ENCODE measurements around the gene GPR173.

GPR173 gene, protein sequence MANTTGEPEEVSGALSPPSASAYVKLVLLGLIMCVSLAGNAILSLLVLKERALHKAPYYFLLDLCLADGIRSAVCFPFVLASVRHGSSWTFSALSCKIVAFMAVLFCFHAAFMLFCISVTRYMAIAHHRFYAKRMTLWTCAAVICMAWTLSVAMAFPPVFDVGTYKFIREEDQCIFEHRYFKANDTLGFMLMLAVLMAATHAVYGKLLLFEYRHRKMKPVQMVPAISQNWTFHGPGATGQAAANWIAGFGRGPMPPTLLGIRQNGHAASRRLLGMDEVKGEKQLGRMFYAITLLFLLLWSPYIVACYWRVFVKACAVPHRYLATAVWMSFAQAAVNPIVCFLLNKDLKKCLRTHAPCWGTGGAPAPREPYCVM

DNA sequence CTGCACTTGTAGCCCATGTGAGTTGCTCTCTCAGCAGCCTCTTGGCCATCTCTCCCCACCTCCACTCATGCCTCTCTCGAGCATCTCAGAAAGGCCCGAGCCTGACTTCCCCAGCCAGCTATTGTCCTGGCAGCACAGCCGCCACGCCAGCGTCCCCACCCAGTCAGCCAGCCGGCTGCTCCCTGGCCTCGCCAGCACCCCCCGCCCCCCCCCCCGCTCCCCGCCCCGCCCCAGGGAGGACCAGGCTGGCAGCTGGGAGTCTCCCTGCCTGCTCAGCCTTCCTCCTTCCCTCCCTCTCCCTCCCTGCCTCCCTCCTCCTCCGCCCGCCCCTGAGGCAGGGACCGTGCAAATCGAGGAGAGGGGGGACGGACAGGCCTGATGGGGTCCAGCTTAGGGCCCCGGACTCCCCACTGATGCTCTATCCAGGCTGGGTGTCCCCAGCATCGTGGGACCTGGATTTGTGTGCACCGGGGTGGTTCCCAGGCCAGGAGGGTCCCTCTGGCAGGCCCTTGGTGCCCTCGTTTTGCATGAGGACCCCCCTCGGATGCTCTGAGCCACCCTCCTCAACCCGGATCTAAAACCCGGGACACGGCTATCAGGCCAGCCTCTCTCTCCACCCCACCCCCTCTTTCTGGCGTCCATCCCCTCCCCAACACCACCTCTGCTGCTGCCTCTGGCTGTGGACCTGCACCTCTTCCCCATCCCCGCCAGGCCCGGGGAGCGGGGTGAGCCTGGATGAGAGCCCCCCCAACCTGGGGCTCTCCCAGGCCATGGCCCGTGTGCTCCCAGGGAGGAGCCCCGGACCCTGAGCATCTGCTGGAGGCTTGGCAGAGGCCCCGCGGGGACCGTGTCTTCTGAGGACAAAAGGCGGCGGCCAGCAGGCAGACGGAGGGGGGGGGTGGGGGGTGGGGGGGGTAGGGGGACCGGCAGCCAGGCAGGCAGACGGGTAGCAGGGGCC, at the start of gene GPR173:
Gene GPR173, plus strand, starts transcription at position 621 of the 958 bp plus-strand sequence. CDS start 27,833 bp downstream, outside the sequence.
- peak; percentile 2 to 86 (median 66) for DNase-seq

DNA sequence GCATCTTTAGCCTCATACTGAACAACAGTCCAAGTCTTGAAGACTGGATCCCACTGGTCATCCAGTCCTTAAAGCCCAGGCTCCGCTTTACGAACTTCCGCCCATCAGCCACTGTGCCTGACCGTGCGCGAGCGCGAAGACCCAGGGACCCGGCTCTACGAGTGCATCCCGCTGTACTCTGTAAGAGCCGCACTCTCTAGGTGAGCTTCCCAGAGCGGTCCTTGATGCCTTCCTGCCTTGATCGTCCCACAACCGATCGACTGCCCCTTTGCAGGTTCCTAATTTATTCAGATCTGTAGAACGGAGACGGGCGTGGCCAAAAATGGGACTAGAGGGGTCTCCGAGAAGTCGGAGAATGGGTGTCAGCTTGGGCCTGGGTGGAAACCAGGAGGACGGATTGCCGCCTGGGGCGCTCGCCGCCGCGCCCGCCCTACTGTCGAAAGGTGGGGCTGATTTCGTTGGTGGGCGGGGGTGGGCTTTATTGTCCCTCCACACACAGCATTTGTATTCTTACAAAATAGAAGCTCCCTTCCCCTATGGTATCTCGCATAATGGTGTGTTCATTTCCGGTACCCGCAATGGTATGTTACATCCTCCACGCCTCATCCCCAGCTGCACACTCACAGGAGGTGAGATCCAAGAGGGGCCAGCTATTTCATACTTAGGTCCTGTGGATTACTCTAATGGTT, 48.0 kb upstream of the GPR173 start:
- no peak for DNase-seq

DNA sequence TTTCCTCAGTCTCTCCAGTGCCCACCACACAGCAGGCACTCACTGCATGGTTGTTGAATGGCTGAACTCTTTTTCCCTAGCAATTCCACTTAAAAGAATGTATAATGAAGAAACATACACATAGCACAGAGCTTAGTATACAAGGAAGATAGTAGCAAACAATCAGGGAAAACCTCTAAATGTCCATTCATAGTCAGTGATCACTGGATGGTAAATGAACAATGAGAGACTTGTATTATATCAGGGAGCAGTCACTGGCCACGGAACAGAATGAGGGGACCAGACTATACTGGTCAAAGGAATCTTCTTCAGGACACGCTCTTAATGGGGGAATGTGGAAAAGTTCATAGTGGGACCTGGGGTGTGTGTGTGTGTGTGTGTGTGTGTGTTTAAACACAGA, 46.6 kb upstream of the GPR173 start:
- no peak for DNase-seq

DNA sequence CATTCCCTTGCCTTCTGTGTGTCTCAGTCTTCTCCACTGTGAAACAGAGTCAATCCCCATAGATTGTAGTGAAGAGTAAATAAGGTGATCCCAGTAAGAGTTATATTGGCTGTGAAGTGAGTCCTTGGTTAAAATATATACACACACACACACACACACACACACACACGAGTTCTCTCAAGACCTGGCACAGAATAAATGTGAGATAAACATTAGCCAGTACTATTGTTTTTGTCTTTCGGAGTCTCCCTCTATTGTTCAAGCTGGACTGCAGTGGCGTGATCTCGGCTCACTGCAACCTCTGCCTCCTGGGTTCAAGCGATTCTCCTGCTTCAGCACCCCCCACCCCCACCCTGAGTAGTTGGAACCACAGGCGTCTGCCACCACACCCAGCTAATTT, 45.5 kb upstream of the GPR173 start:
- no peak for DNase-seq

DNA sequence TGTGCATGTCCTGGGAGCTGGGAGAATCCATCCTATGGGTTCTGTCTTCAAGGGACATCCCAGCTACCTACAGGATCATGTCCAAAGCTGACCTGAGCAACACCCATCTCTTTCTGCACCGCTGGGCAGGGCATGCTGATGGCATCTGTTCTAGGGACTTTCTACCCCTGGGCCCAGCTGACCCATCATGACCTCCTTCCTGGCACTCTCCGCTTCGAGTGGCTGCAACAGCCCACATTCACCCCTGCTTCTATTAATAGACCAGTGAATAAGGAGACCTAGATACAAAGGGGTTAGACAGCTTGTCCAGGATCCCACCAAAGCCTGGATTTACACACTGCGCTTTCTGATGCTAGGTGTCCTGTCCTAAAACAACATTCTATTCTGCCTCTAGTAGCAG, 44.6 kb upstream of the GPR173 start:
- DNase-seq, result no peak

DNA sequence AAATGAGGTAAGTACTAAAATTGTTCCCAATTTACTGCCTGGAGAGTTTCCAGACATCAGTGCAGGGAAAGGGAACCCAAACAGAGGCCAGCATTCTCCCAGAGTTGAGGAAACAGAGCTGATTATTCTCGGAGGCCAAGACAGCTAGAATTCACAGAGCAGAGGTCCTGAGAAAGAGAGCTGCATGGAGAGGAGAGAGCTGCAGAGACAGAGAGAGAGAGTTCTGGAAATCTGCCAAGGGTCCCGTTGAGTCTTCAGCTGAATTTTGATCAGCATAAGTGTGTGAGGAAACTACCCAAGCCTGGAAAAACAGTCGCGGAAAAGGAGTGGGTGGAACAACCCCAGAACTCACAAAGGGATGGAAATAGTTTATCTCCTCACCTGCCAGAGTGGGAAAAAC, 43.8 kb upstream of the GPR173 start:
- peak in 21 of 56 donors; percentile 1 to 33 (median 8) for DNase-seq

DNA sequence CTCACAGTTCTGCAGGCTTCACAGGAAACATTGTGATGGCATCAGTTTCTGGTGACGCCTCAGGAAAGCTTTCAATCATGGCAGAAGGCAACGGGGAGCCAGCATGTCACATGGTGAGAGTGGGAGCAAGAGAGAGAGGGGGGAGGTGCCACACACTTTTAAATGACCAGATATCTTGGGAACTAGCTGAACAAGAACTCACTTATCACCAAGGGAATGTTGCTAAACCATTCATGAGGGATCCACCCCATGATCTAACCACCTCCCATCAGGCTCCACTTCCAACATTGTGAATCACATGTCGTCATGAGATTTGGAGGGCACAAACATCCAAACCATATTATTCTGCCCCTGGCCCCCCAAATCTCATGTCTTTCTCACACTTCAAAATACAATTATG, 43.3 kb upstream of the GPR173 start:
- DNase-seq, result peak in 2 of 56 donors; percentile 0 to 3

DNA sequence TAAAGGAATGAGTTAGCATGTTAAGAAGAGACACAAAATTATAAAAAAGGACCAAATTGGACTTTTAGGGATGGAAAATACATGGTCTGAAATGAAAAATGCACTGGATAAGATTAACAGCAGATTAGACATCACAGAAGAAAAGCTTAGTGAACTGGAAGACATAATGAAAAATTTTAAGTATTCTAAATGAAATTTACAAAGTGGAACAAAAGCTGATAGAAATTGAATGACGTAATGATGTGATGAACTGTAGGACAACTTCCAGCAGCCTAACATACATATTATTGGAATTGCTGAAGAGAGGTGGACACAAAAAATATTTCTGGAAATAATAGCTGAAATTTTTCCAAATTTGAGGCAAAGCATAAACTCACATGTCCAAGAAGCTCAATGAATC, 39.6 kb upstream of the GPR173 start:
- no peak for DNase-seq

DNA sequence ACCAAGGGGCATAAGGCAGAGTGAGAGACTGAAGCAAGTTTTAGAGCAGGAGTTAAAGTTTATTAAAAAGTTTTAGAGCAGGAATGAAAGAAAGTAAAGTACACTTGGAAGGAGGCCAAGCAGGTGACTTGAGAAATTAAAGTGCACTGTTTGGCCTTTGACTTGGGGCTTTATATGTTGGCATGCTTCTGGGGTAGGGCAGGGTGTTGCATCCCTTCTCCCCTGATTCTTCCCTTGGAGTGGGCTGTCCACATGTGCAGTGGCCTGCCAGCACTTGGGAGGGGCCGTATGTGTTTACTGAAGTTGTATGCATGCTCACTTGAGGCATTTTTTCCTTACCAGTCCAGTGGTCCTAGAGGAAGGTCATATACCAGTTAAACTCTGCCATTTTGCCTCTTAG, 35.3 kb upstream of the GPR173 start:
- DNase-seq, result no peak

DNA sequence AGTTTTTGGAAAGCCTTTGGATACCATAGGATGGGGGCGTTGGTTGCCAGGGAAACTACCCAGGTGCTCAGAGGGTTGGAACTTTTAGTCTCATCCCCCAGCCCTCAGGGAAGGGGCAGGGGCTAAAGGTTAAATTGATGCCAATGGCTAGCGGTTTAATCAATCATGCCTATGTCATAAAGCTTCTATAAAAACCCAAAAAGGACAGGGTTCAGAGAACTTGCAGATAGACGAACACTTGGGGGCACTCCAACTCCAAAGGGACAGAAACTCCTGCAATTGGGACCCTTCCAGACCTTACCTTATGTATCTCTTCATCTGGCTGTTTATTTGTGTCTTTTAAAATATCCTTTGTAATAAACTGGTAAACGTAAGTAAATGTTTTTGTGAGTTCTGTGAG, 30.0 kb upstream of the GPR173 start:
- no peak for DNase-seq

DNA sequence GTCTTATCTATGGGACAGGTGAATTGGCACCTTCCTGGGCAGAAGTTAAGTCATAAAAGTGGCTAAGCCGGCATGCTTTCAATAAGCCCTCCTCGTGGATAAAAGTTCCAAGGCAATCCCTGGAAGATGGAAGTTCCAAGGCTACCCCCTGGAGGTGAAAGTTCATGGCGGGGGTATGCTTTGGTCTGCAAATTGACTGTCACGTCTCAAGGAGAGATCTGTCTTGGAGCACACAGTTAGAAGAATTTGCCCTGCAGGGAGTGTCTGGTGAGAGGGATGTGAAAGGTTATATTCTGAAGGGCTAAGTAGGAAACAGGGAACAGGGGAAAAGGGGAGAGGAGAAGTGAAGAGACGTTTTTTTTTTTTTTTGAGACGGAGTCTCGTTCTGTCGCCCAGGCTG, 26.2 kb upstream of the GPR173 start:
- DNase-seq, result no peak

DNA sequence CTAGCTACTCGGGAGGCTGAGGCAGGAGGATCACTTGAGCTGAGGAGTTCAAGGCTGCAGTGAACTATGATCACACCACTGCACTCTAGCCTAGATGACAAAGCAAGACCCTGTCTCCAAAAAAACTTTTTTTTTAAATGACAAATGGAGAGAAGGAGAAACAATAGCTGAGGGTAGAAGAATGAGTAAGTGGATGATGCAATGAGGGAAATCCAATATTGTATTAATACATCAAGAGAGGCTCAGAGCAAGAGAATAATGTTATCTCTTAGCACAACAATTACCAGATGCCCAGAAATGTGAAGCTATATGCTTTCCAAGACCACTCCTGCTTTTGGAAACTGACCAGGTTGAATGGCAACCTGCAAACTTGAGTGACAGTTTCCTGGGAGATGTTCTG, 19.9 kb upstream of the GPR173 start:
- no peak for DNase-seq

DNA sequence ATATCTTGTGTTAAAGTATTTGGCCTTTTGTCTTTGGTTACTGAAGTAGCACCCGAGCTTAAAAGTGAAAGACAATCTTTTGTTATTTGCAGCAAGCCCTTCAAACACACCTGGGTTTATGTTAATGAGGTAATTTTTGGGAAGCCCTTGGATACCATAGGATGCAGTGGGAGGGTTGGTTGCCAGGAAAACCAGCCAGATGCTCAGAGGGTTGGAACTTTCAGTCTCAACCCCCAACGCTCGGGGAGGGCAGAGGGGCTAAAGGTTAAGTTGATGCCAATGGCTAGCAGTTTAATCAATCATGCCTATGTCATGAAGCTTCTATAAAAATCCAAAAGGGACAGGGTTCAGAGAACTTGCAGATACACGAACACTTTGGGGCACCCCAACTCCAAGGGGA, 17.2 kb upstream of the GPR173 start:
- no peak for DNase-seq

DNA sequence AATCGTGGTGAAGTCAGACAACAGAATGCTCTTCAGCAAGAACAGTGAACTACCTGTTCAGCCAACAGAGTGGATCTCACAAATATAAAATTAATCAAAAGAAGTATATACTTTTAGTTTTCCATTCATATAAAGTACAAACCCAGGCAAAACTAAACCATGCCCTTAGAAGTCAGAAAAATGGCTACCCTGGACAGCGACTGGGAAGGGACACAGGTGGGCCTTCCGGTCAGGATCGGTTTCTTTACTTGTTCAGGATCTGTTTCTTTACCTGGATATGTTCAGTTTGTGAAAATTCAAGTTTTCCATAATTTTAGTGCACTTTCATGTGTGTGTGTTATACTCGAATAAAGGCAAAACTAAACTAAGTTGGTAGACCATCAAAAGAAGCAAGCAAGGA, 12.4 kb upstream of the GPR173 start:
- DNase-seq, result no peak

DNA sequence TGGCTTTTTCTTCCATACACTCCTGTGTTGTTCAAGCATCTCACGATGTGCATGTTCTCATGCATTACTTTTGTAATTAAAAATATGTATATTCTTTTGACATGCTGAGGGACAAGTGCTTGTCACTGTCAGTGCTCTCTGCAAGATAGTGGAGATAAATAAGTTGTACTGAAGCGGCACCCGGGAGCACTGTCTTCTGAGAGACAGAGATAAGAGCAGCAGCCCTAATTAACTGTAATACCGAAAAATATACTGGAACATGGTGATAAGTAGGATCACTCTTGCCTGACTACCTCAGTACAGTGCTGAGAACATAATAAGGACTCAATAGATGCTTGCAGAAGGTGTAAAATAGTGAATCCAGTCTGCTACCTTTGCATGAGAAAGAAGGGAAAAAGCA, 9.4 kb upstream of the GPR173 start:
- no peak for DNase-seq

DNA sequence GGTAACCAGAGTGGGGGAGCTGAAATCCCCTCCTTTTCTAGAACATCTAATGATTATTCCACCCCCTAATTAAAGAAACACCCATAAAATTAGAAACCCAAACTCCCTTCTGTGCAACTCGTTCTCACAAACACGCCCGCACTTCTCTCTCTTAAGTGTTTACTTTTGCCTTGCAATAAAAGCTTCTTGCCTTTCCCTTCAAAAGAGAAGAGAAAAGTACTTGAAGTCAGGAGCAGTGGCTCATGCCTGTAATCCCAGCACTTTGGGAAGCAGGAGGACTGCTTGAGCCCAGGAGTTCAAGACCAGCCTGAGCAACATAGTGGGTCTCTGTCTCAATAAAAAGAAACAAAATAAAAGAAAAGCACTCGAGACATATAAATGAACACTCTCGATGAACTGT, 3.6 kb upstream of the GPR173 start:
- no peak for DNase-seq

DNA sequence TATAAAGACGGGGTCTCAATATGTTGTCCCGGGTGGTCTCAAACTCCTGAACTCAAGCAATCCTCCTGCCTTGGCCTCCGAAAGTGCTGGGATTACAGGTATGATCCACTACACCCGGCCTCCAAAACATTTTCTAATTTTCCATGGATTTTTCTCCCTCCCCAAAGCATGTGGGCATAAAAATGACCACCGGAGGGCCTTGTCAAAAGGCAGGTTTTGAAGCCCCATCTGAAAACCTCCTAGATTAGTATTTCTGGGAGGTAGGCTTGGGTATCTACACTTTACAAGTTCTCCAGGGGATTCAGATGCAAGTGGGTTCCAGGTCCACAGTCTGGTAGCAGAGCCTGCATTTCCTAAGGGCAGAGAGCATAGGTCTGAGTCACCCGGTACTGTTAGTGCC, 1.4 kb upstream of the GPR173 start:
- no peak for DNase-seq

DNA sequence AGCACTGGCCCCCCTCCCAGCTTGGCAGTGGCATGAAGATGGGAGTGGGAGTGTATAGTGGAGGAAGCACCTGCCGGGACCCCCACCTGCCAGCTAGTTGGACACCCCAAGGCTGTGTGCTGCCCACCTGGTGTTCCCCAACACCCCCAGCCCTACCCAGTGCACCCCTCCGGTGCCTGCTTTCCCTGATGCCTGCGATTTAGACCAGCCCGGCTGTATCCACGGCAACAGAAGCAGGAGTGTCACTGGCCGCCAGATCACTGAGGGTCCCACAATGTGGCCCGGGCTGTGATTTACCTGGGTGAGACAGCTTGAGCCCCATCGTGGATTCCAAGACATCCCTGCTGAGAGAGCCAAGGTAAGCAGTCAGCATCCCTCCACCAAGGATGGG, 533 bp downstream of the GPR173 start:
- no peak for DNase-seq

DNA sequence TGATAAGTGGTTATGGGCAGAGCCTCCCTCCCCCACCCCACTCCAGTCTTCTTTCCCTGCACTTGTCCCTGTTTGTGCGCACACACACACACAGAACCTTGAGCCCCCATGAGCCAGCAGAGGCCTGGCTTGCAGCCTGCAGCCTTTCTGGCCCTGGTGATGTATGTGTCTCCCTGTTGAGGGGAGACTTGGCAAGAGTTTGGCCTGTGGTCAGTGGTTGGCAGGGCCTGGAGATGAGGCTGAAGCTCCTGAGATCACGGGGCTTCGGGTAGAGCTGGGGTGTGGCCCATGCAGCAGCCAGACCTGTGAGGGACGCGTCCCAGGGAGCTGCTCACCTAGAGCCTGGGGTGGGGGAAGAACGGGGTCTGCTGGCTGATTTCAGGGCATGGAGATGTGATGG, 2.3 kb downstream of the GPR173 start:
- DNase-seq, result no peak

DNA sequence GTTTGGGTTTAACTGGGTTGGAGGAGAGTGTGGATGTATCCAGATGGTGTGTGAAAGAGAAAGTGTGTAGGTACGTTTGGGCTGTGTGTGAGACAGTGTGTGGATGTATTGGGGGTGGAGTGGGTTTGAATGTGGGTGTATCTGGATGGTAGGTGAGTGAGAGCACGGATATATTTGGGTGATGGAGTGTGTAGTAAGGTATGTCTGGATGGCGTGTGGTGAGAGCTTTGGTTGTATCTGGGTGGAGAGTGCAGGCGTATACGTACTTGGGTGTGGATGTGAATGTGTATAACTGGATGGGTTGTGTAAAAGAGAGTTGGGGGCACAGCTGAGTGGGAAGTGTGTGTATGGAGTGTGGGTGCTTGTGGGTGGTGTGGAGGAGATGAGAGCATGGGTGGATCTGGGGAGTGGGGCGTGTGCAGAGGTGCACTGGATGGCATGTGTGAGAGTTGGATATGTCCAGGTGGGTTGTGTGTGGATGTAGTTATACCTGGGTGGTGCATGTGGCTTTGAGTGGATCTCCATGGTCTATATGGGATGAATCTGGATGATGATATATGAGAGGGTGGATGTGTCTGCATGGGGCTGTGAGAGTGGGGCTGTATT, 6.8 kb downstream of the GPR173 start:
- no peak for DNase-seq

DNA sequence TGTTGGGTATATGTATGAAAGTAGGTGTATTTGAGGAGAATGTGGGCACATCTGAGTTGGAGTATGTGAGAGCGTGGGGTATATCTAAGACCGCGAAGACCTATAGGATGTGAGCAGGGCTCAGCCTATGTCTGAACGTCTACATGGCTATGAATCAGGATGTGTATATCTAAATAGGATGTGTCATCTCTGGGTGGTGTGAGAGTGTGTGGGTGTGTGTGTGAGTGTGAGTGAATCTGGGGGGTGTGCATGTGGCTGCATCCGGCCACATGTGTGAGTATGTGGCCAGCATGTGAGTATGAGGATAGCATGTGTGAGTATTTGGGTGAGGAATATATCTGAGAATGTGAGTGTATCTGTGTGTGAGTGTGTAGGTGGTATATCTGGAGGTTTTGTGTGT, 7.7 kb downstream of the GPR173 start:
- DNase-seq, result no peak

DNA sequence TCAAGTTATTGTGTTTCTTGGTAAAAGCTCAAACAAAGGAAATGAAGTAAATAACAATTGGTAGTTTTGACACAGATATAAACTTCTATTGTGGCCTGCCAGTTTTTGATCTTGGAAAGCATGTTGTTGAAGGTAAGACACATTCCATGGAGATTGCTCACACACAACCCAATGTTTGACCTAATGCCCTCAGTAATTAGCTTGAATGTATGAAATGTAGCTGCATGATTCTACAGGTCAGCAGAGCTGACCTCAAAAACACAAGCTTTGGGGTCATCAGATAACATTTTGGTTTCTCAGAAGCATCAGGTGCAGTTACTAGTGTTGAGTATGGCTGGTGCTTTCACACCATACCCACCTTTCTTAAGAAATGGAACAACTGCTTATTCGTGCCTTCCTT, 16.5 kb downstream of the GPR173 start:
- no peak for DNase-seq

All from amygdala (tissue), 56 donors.